Trophoblast cell (in vitro differentiated cells and primary cell): Measurements from ENCODE around the gene TTLL8.

Source experiments
- DNase-seq, 2 donors: peaks; one replicate each; pipeline ENCODE4 v3.0.0-alpha.2; 2016
- H2AFZ ChIP-seq: 2 replicates; pipeline ENCODE4 v1.6.1; 2013; ENCODE audit warnings: low read length, moderate library complexity, mild to moderate bottlenecking; ENCODE audit not compliant: insufficient read depth, poor library complexity
- H2AK5ac ChIP-seq: 2 replicates; pipeline ENCODE4 v1.6.1; 2013; ENCODE audit warnings: mild to moderate bottlenecking, low read length
- H2BK120ac ChIP-seq: 2 replicates; pipeline ENCODE4 v1.6.1; 2013; ENCODE audit warnings: low read length, mild to moderate bottlenecking, moderate library complexity; ENCODE audit not compliant: insufficient read depth, poor library complexity
- H2BK12ac ChIP-seq: 2 replicates; pipeline ENCODE4 v1.6.1; 2013; ENCODE audit warnings: mild to moderate bottlenecking, low read length, moderate library complexity
- H2BK5ac ChIP-seq: 2 replicates; pipeline ENCODE4 v1.6.1; 2013; ENCODE audit warnings: low read length, low read depth, moderate library complexity, mild to moderate bottlenecking; ENCODE audit not compliant: poor library complexity
- H3K14ac ChIP-seq: 2 replicates; pipeline ENCODE4 v1.6.1; 2013; ENCODE audit warnings: mild to moderate bottlenecking, low read length
- H3K18ac ChIP-seq: 2 replicates; pipeline ENCODE4 v1.6.1; 2013; ENCODE audit warnings: mild to moderate bottlenecking, low read length
- H3K23ac ChIP-seq: 2 replicates; pipeline ENCODE4 v1.6.1; 2013; ENCODE audit warnings: low read length
- H3K27ac ChIP-seq: 2 replicates; pipeline ENCODE4 v1.5.1; 2013; ENCODE audit warnings: low read depth, mild to moderate bottlenecking, inconsistent platforms, low read length, moderate library complexity
- H3K27me3 ChIP-seq: 2 replicates; pipeline ENCODE4 v1.6.1; 2013; ENCODE audit warnings: inconsistent platforms, mild to moderate bottlenecking, low read length, moderate library complexity; ENCODE audit not compliant: insufficient read depth
- H3K36me3 ChIP-seq, 2 experiments: 1 replicate in 1 of 2; 2 replicates in 1 of 2; pipeline ENCODE4 v1.6.1; 2013; ENCODE audit warnings: low read length in 2 of 2, mild to moderate bottlenecking in 2 of 2, moderate library complexity in 1 of 2; ENCODE audit not compliant: insufficient read depth in 2 of 2, control insufficient read depth in 1 of 2
- H3K4ac ChIP-seq: 2 replicates; pipeline ENCODE4 v1.6.1; 2013; ENCODE audit warnings: low read depth, mild to moderate bottlenecking, low read length, moderate library complexity
- H3K4me1 ChIP-seq, 2 experiments: 1 replicate in 1 of 2; 2 replicates in 1 of 2; pipeline ENCODE4 v1.6.1; 2013; ENCODE audit warnings: low read length in 2 of 2, mild to moderate bottlenecking in 2 of 2, moderate library complexity in 1 of 2; ENCODE audit not compliant: insufficient read depth in 2 of 2, control insufficient read depth in 1 of 2
- H3K4me2 ChIP-seq: 2 replicates; pipeline ENCODE4 v1.6.1; 2013; ENCODE audit warnings: inconsistent platforms, mild to moderate bottlenecking, low read length, moderate library complexity
- H3K4me3 ChIP-seq: 2 replicates; pipeline ENCODE4 v1.5.1; 2013; ENCODE audit warnings: mild to moderate bottlenecking, low read depth, low read length, inconsistent platforms
- H3K79me1 ChIP-seq: one replicate; pipeline ENCODE4 v1.6.1; 2013; ENCODE audit warnings: low read length
- H3K79me2 ChIP-seq: 2 replicates; pipeline ENCODE4 v1.6.1; 2013; ENCODE audit warnings: low read length, mild to moderate bottlenecking; ENCODE audit not compliant: control insufficient read depth, insufficient read depth, poor library complexity
- H3K9ac ChIP-seq: 2 replicates; pipeline ENCODE4 v1.6.1; 2013; ENCODE audit warnings: mild to moderate bottlenecking, low read length
- H3K9me3 ChIP-seq: 2 replicates; pipeline ENCODE4 v1.6.1; 2013; ENCODE audit warnings: low read depth, mild to moderate bottlenecking, control low read depth, inconsistent platforms, low read length; ENCODE audit not compliant: insufficient read depth
- H4K12ac ChIP-seq: 2 replicates; pipeline ENCODE4 v1.6.1; 2013; ENCODE audit warnings: low read depth, mild to moderate bottlenecking, low read length, moderate library complexity
- H4K8ac ChIP-seq: 2 replicates; pipeline ENCODE4 v1.6.1; 2013; ENCODE audit warnings: low read depth, mild to moderate bottlenecking, low read length, moderate library complexity
- H4K91ac ChIP-seq: one replicate; pipeline ENCODE4 v1.6.1; 2013; ENCODE audit warnings: low read depth, mild to moderate bottlenecking, low read length, moderate library complexity
- WGBS: extraction: QIAGEN DNeasy Blood & Tissue Kit; methylation state at CpG from one replicate; pipeline ENCODE4 v1.1.7; 2013; ENCODE audit warnings: missing lambda C conversion rate; ENCODE audit not compliant: insufficient read length, insufficient coverage; ENCODE audit errors: extremely low coverage; 5-methylcytosine and 5-hydroxymethylcytosine counted together

TTLL8 gene

DNA sequence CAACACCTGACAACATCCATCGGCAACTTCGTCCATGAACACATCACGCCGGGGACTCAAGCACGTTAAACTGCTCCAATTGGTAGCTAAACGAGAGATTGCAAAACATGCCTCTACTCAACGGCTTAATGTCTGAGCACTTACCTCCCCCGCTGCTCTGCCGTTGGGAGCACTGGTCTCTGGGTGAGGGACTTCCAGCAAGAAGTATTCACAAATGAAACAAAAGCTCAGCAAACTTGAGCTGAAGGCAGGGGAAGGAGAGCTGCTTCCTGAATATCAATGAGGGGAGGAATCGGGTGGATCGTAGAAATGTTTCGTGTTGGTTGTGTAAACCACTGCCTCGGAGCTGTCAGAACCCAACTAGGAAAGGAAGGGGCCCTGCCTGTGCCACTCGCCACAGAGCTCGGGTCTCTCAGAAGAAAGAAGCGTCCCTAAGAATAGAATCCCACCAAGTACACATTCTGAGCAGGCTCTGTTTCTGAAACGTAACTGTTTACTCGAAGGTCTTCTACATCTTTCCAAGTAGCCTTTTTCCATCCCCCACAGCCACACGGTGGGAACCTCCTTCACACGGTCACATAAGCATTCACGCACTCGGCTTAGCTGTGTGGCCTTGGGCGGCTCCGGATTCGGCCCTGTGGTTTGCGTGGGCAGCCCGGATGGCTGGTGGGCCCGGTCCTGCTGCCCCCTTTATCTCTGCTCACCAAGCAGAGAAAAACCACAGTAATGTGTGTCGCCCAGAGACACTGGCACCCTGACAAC lies 27.3 kb upstream of the TTLL8 start, which contains the start of gene MLC1:
Gene MLC1, minus strand, starts transcription at position 216 of the 762 bp plus-strand sequence. CDS start 524 bp downstream, outside the sequence.
- Histone ChIP-seq H3K36me3 (no peaks in the 10 kb centered on the region), H3K4ac (no peak within 1 kb of the TSS), H3K14ac (no peak within 1 kb of the TSS), H2AK5ac (peak within 1 kb of the TSS; percentile 11), H3K27ac (no peak within 1 kb of the TSS), H3K79me2 (no peaks in the 10 kb centered on the region), H3K4me3 (no peak within 1 kb of the TSS), H2AFZ (peak within 1 kb of the TSS; percentile 23), H2BK120ac (peak within 1 kb of the TSS; percentile 44), H4K12ac (no peak within 1 kb of the TSS), H3K4me1 (peaks cover 18 to 20% of the 10 kb centered on the region in 2 experiments), H4K8ac (no peak within 1 kb of the TSS), H3K18ac (no peak within 1 kb of the TSS), H3K79me1 (peaks cover 8% of the 10 kb centered on the region), H3K9me3 (peaks cover 12% of the 10 kb centered on the region), H3K27me3 (no peaks in the 10 kb centered on the region), H3K4me2 (no peak within 1 kb of the TSS), H2BK5ac (no peak within 1 kb of the TSS), H4K91ac (peak within 1 kb of the TSS; percentile 62), H3K9ac (no peak within 1 kb of the TSS), H2BK12ac (peak within 1 kb of the TSS; percentile 9), H3K23ac (no peak within 1 kb of the TSS)
- no CpG with 5 or more reads among the region's 29 CpGs for WGBS
- DNase-seq, result no peak

GRCh38 chr22:50084614-50085021 lies 26.5 kb upstream of the TTLL8 start:
- no peak overlapping the region for H2AFZ ChIP-seq
- no CpG with 5 or more reads among the region's 16 CpGs for WGBS
- H3K27ac ChIP-seq, result no peak overlapping the region
- H3K18ac ChIP-seq, result no peak overlapping the region
- H4K91ac ChIP-seq, result peak overlapping the region; percentile 17
- peak overlapping the region; percentile 11 for H2AK5ac ChIP-seq
- no peak overlapping the region for H3K4ac ChIP-seq
- peaks cover 18 to 20% of the 10 kb centered on the region in 2 experiments for H3K4me1 ChIP-seq
- H4K8ac ChIP-seq, result no peak overlapping the region
- peaks cover 8% of the 10 kb centered on the region for H3K79me1 ChIP-seq
- H3K14ac ChIP-seq, result no peak overlapping the region
- H2BK120ac ChIP-seq, result no peak overlapping the region
- H3K23ac ChIP-seq, result no peak overlapping the region
- no peak overlapping the region for H3K4me3 ChIP-seq
- H3K79me2 ChIP-seq, result no peaks in the 10 kb centered on the region
- peaks cover 6% of the 10 kb centered on the region for H3K9me3 ChIP-seq
- no peak overlapping the region for H2BK5ac ChIP-seq
- no peak for DNase-seq
- H2BK12ac ChIP-seq, result no peak overlapping the region
- no peak overlapping the region for H4K12ac ChIP-seq
- H3K4me2 ChIP-seq, result no peak overlapping the region
- no peaks in the 10 kb centered on the region for H3K36me3 ChIP-seq
- H3K27me3 ChIP-seq, result no peaks in the 10 kb centered on the region
- H3K9ac ChIP-seq, result no peak overlapping the region

DNA sequence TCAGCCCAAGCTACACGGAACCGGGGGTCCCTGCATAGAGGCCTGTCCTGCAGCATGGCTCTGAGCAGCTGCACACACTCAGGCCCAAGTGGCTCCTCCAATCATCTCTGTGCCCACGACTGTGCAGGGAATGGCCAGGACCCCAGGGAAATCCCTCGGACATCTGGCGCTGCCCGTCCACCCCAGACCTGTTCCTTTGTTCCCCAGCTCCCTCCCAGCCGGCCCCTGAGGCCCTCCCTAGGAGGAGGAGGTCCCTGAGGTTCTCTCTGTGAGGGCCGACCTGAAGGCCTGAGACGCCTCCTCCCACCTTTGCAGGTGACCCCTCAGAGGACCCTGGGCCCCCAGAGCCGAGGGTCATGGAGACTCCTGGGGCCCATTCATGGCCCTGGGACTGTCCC lies 26.0 kb upstream of the TTLL8 start:
- H2AFZ ChIP-seq, result no peak overlapping the region
- H3K9me3 ChIP-seq, result peaks cover 5% of the 10 kb centered on the region
- H3K23ac ChIP-seq, result no peak overlapping the region
- H3K4me1 ChIP-seq, result peaks cover 18 to 20% of the 10 kb centered on the region in 2 experiments
- H3K79me2 ChIP-seq, result no peaks in the 10 kb centered on the region
- no peaks in the 10 kb centered on the region for H3K27me3 ChIP-seq
- peak overlapping the region; percentile 13 for H3K14ac ChIP-seq
- no peak overlapping the region for H3K9ac ChIP-seq
- H4K12ac ChIP-seq, result peak overlapping the region; percentile 2
- WGBS, result no CpG with 5 or more reads among the region's 10 CpGs
- no peak overlapping the region for H3K27ac ChIP-seq
- peaks cover 8% of the 10 kb centered on the region for H3K79me1 ChIP-seq
- H3K4ac ChIP-seq, result no peak overlapping the region
- peak overlapping the region; percentile 11 for H2AK5ac ChIP-seq
- peak overlapping the region; percentile 5 for H3K18ac ChIP-seq
- H4K8ac ChIP-seq, result peak overlapping the region; percentile 4
- DNase-seq, result no peak
- peak overlapping the region; percentile 62 for H4K91ac ChIP-seq
- H2BK120ac ChIP-seq, result peak overlapping the region; percentile 28
- no peaks in the 10 kb centered on the region for H3K36me3 ChIP-seq
- H3K4me2 ChIP-seq, result no peak overlapping the region
- peak overlapping the region; percentile 9 for H2BK12ac ChIP-seq
- no peak overlapping the region for H3K4me3 ChIP-seq
- H2BK5ac ChIP-seq, result no peak overlapping the region

- Histone ChIP-seq H4K12ac (no peak overlapping the region), H2BK12ac (peak overlapping the region; percentile 34), H2BK120ac (peak overlapping the region; percentile 49), H4K91ac (peak overlapping the region; percentile 62), H3K27ac (peak overlapping the region; percentile 25), H3K4me2 (no peak overlapping the region), H3K4me3 (no peak overlapping the region), H3K36me3 (no peaks in the 10 kb centered on the region), H2AFZ (no peak overlapping the region), H3K23ac (no peak overlapping the region), H3K79me2 (no peaks in the 10 kb centered on the region), H3K27me3 (no peaks in the 10 kb centered on the region), H3K4me1 (peaks cover 18 to 22% of the 10 kb centered on the region in 2 experiments), H3K14ac (peak overlapping the region; percentile 15), H3K18ac (peak overlapping the region; percentile 26), H3K9ac (no peak overlapping the region), H2BK5ac (no peak overlapping the region), H2AK5ac (peak overlapping the region; percentile 11), H3K9me3 (peaks cover 5% of the 10 kb centered on the region), H3K4ac (no peak overlapping the region), H3K79me1 (peaks cover 10% of the 10 kb centered on the region), H4K8ac (peak overlapping the region; percentile 4)
- no CpG with 5 or more reads among the region's 18 CpGs for WGBS
- DNase-seq, result no peak
Measured at GRCh38 chr22:50083462-50084079, 25.5 kb upstream of the TTLL8 start.
